ENCODE data around the gene CACNA2D2.

DNA sequence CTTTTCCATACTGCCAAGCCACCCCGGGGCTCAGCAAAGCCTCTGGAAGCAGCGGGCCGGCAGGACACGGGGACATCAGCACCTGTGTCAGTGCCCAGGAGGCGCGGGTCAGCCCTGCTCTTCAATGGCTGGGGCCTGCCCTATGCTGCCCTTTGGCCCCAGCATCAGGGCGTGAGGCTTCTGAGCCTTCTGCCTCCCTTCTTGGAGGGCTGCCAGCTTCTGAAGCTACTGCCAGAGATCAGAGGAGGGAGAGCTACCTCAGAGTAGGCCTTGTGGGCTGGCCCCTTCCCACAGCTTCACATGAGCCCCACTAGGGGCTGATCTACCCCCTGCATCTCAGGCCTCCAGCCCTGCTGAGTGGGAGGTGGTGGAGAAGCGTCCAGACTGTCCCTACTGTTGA lies 131.1 kb downstream of the CACNA2D2 start:
- TF ChIP-seq, protein P1, sequence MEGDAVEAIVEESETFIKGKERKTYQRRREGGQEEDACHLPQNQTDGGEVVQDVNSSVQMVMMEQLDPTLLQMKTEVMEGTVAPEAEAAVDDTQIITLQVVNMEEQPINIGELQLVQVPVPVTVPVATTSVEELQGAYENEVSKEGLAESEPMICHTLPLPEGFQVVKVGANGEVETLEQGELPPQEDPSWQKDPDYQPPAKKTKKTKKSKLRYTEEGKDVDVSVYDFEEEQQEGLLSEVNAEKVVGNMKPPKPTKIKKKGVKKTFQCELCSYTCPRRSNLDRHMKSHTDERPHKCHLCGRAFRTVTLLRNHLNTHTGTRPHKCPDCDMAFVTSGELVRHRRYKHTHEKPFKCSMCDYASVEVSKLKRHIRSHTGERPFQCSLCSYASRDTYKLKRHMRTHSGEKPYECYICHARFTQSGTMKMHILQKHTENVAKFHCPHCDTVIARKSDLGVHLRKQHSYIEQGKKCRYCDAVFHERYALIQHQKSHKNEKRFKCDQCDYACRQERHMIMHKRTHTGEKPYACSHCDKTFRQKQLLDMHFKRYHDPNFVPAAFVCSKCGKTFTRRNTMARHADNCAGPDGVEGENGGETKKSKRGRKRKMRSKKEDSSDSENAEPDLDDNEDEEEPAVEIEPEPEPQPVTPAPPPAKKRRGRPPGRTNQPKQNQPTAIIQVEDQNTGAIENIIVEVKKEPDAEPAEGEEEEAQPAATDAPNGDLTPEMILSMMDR (IDR thresholded peaks at IDR 0.05; ENCODE audit: insufficient read depth, low read depth, low read length), result no peak
- TF ChIP-seq EZH2 (IDR thresholded peaks at IDR 0.05; ENCODE audit: insufficient read depth, low read length), result no peak
